PFSK-1 (cell line): Measurements from ENCODE around the gene CHD5.

Experiments
- FOXP2 ChIP-seq: optimal IDR thresholded peaks from 2 replicates; pipeline ENCODE3; 2011; ENCODE audit warnings: borderline replicate concordance, control low read depth, inconsistent platforms; ENCODE audit not compliant: insufficient read depth; ENCODE audit errors: extremely low read length, extremely low read depth
- POLR2AphosphoS5 ChIP-seq: IDR thresholded peaks from 2 replicates; pipeline ENCODE4 v1.6.1; 2012; ENCODE audit warnings: low read depth, mild to moderate bottlenecking, control low read depth, low read length, moderate library complexity
- REST ChIP-seq, 2 experiments: IDR thresholded peaks; 2 replicates each; pipeline versions ENCODE4 v1.6.1 to v1.8.0; 2011 to 2012; ENCODE audit warnings: low read depth in 2 of 2, low read length in 2 of 2, control low read depth in 1 of 2, inconsistent platforms in 1 of 2, mild to moderate bottlenecking in 1 of 2, moderate library complexity in 1 of 2; ENCODE audit not compliant: insufficient read depth in 1 of 2
- SIN3A ChIP-seq: IDR thresholded peaks from 2 replicates; pipeline ENCODE4 v1.6.1; 2012; ENCODE audit warnings: mild to moderate bottlenecking, low read length, moderate library complexity, borderline replicate concordance; ENCODE audit not compliant: insufficient read depth
- TAF1 ChIP-seq: IDR thresholded peaks from 2 replicates; pipeline ENCODE4 v1.6.1; 2012; ENCODE audit warnings: low read length, control low read depth, borderline replicate concordance; ENCODE audit not compliant: insufficient read depth

The CHD5 gene

GRCh38 chr1:6207075-6207885 is 27.2 kb upstream of the CHD5 start:
- TF ChIP-seq SIN3A (no peak), TAF1 (no peak), POLR2AphosphoS5 (no peak), REST (IDR thresholded peaks at IDR 0.05; ENCODE audit: insufficient read depth in 1 of 2, low read depth in 2 of 2, low read length in 2 of 2) (no peak), FOXP2 (no peak)

GRCh38 chr1:6206520-6206855 is 26.4 kb upstream of the CHD5 start:
- no peak for TF ChIP-seq TAF1
- TF ChIP-seq REST (IDR thresholded peaks at IDR 0.05; ENCODE audit: insufficient read depth in 1 of 2, low read depth in 2 of 2, low read length in 2 of 2): no peak
- no peak for TF ChIP-seq SIN3A
- TF ChIP-seq FOXP2: no peak
- TF ChIP-seq POLR2AphosphoS5: no peak

- no peak for TF ChIP-seq POLR2AphosphoS5
- no peak for TF ChIP-seq REST (IDR thresholded peaks at IDR 0.05; ENCODE audit: insufficient read depth in 1 of 2, low read depth in 2 of 2, low read length in 2 of 2)
- no peak for TF ChIP-seq TAF1
- no peak for TF ChIP-seq SIN3A
- no peak for TF ChIP-seq FOXP2
Measured at GRCh38 chr1:6205849-6206519, 25.9 kb upstream of the CHD5 start, which contains the start of gene RNF207. Gene RNF207 (plus strand): TSS chr1:6206119. CDS start chr1:6206536, 417 bp downstream.

- TF ChIP-seq FOXP2: no peak
- TF ChIP-seq POLR2AphosphoS5: no peak
- no peak for TF ChIP-seq SIN3A
- TF ChIP-seq REST (IDR thresholded peaks at IDR 0.05; ENCODE audit: insufficient read depth in 1 of 2, low read depth in 2 of 2, low read length in 2 of 2): no peak
- no peak for TF ChIP-seq TAF1
Measured at GRCh38 chr1:6202256-6202655, 22.1 kb upstream of the CHD5 start.
